ENCODE data around the gene DNAJC15. TPM values are rescaled to one million over a fixed set of nuclear protein-coding genes. Genes with fewer than 3 reads are reported as not detected.
"Not testable (repeated sequence)": the region's sequence is repeated elsewhere in the genome, so short reads cannot be mapped to it uniquely, and the experiment has no call there.

Gene DNAJC15
- total and polyA plus RNA-seq, 2 experiments from 2014 or later, result 1.0 to 5.2 TPM

GRCh38 chr13:43046259-43046658 lies 22.9 kb downstream of the DNAJC15 start:
- H3K4me3 ChIP-seq, result no peak overlapping the region
- TF ChIP-seq CTCF (IDR thresholded peaks at IDR 0.05; ENCODE audit: low read depth, low read length), result no peak
- no peak for DNase-seq (ENCODE audit: low read depth in 1 of 2, low spot score in 1 of 2)

GRCh38 chr13:43054803-43055802 lies 31.7 kb downstream of the DNAJC15 start:
- peak; percentile 70 to 88 for DNase-seq (ENCODE audit: low read depth in 1 of 2, low spot score in 1 of 2)
- no peak for TF ChIP-seq CTCF (IDR thresholded peaks at IDR 0.05; ENCODE audit: low read depth, low read length)
- Histone ChIP-seq H3K27ac (peak overlapping the region; percentile 97), H3K4me1 (ENCODE audit: low read depth) (peaks cover 27% of the 10 kb centered on the region), H3K27me3 (no peaks in the 10 kb centered on the region), H3K4me3 (peak overlapping the region; percentile 20), H3K9me3 (ENCODE audit: low read depth) (no peaks in the 10 kb centered on the region), H3K36me3 (no peaks in the 10 kb centered on the region)

More at GRCh38 chr13:43046259-43046658, 22.9 kb downstream of the DNAJC15 start:
- Histone ChIP-seq H3K27ac (no peak overlapping the region), H3K36me3 (no peaks in the 10 kb centered on the region), H3K9me3 (ENCODE audit: low read depth) (no peaks in the 10 kb centered on the region), H3K4me1 (ENCODE audit: low read depth) (no peaks in the 10 kb centered on the region), H3K27me3 (no peaks in the 10 kb centered on the region)

- H3K9me3 ChIP-seq (ENCODE audit: low read depth), result no peaks in the 10 kb centered on the region
- no peaks in the 10 kb centered on the region for H3K27me3 ChIP-seq
- H3K4me1 ChIP-seq (ENCODE audit: low read depth), result peaks cover 29% of the 10 kb centered on the region
- peak in 1 of 2 donors; percentile 38 for DNase-seq (ENCODE audit: low read depth in 1 of 2, low spot score in 1 of 2)
- H3K4me3 ChIP-seq, result no peak overlapping the region
- H3K36me3 ChIP-seq, result no peaks in the 10 kb centered on the region
- no peak for TF ChIP-seq CTCF (IDR thresholded peaks at IDR 0.05; ENCODE audit: low read depth, low read length)
- H3K27ac ChIP-seq, result no peak overlapping the region
These were observed 34.4 kb downstream of the DNAJC15 start for GRCh38 chr13:43057653-43058317.

- TF ChIP-seq CTCF (IDR thresholded peaks at IDR 0.05; ENCODE audit: low read depth, low read length), result no peak
- H3K27ac ChIP-seq, result no peak overlapping the region
- H3K27me3 ChIP-seq, result no peaks in the 10 kb centered on the region
- no peaks in the 10 kb centered on the region for H3K9me3 ChIP-seq (ENCODE audit: low read depth)
- no peak overlapping the region for H3K4me3 ChIP-seq
- H3K36me3 ChIP-seq, result no peaks in the 10 kb centered on the region
- DNase-seq (ENCODE audit: low read depth in 1 of 2, low spot score in 1 of 2), result peak in 1 of 2 donors; percentile 66
- H3K4me1 ChIP-seq (ENCODE audit: low read depth), result peaks cover 28% of the 10 kb centered on the region
These were observed 34.9 kb downstream of the DNAJC15 start for GRCh38 chr13:43058318-43058674.

GRCh38 chr13:43058831-43059230 lies 35.4 kb downstream of the DNAJC15 start:
- Histone ChIP-seq H3K9me3 (ENCODE audit: low read depth) (no peaks in the 10 kb centered on the region), H3K4me1 (ENCODE audit: low read depth) (peaks cover 23% of the 10 kb centered on the region), H3K4me3 (no peak overlapping the region), H3K27me3 (no peaks in the 10 kb centered on the region), H3K36me3 (no peaks in the 10 kb centered on the region), H3K27ac (no peak overlapping the region)
- peak in 1 of 2 donors; percentile 66 for DNase-seq (ENCODE audit: low read depth in 1 of 2, low spot score in 1 of 2)
- no peak for TF ChIP-seq CTCF (IDR thresholded peaks at IDR 0.05; ENCODE audit: low read depth, low read length)

GRCh38 chr13:43059779-43060178 lies 36.4 kb downstream of the DNAJC15 start:
- H3K27ac ChIP-seq; H3K4me3 ChIP-seq; H3K9me3 ChIP-seq (ENCODE audit: low read depth); H3K36me3 ChIP-seq; H3K27me3 ChIP-seq; DNase-seq (ENCODE audit: low read depth in 1 of 2, low spot score in 1 of 2): not testable (repeated sequence)
- peaks cover 13% of the 10 kb centered on the region for H3K4me1 ChIP-seq (ENCODE audit: low read depth)

- peak overlapping the region; percentile 55 for H3K27ac ChIP-seq
- H3K4me1 ChIP-seq (ENCODE audit: low read depth); H3K9me3 ChIP-seq (ENCODE audit: low read depth); H3K36me3 ChIP-seq; DNase-seq (ENCODE audit: low read depth in 1 of 2, low spot score in 1 of 2); H3K4me3 ChIP-seq; H3K27me3 ChIP-seq: not testable (repeated sequence)
These were observed 37.4 kb downstream of the DNAJC15 start for GRCh38 chr13:43060806-43061205.

Data from cardiac muscle cell (in vitro differentiated cells and primary cell).